Measurements from ENCODE around the gene MRPS7.

- TF ChIP-seq CTCF (conservative IDR thresholded peaks at IDR 0.05 in 1 of 2, IDR thresholded peaks at IDR 0.05 in 1 of 2; ENCODE audit: low read depth in 1 of 2, low read length in 2 of 2) (no peak), EZH2 (IDR thresholded peaks at IDR 0.05; ENCODE audit: low read length, missing control alignments) (no peak)
Observed at GRCh38 chr17:75295201-75296158, 33.8 kb downstream of the MRPS7 start.

All from fibroblast of lung (primary cell).